Nephron (organoid): ENCODE results near the gene C1orf53.

Experiments used
- H3K27ac Mint-ChIP-seq, 3 experiments: 2 replicates each; pipeline ENCODE4 v1.8.0; 2020; ENCODE audit warnings: mixed read lengths in 3 of 3, mild to moderate bottlenecking in 2 of 3, moderate library complexity in 1 of 3
- H3K27me3 Mint-ChIP-seq: 2 replicates; pipeline ENCODE4 v1.8.0; 2021; ENCODE audit warnings: low read depth, mild to moderate bottlenecking, moderate library complexity, mixed read lengths
- H3K36me3 Mint-ChIP-seq: 2 replicates; pipeline ENCODE4 v1.8.0; 2020; ENCODE audit warnings: low read depth, mixed read lengths
- H3K4me1 Mint-ChIP-seq: 2 replicates; pipeline ENCODE4 v1.8.0; 2020; ENCODE audit warnings: mixed read lengths
- H3K4me3 Mint-ChIP-seq, 3 experiments: 2 replicates each; pipeline ENCODE4 v1.8.0; 2020; ENCODE audit warnings: mild to moderate bottlenecking in 3 of 3, mixed read lengths in 3 of 3, moderate library complexity in 2 of 3
- H3K9me3 Mint-ChIP-seq: 2 replicates; pipeline ENCODE4 v1.8.0; 2020; ENCODE audit warnings: mixed read lengths
- TF ChIP-seq, protein P1 (sequence below), 3 experiments: fragments of 200-600 bp; sonication (generic); IDR thresholded peaks; one replicate each; pipeline ENCODE4 v1.5.0; 2021; ENCODE audit warnings: antibody characterized with exemption in 3 of 3; ENCODE audit not compliant: unreplicated experiment in 3 of 3

C1orf53 gene

GRCh38 chr1:197921235-197922069, 19.0 kb downstream of the C1orf53 start:
- Mint-ChIP-seq H3K9me3 (no peaks in the 10 kb centered on the region), H3K4me3 (peak overlapping the region; percentile 11 to 62 (median 57)), H3K36me3 (no peaks in the 10 kb centered on the region), H3K27ac (no peak overlapping the region), H3K4me1 (peaks cover 42% of the 10 kb centered on the region), H3K27me3 (peaks cover 99% of the 10 kb centered on the region)
- TF ChIP-seq, protein P1, sequence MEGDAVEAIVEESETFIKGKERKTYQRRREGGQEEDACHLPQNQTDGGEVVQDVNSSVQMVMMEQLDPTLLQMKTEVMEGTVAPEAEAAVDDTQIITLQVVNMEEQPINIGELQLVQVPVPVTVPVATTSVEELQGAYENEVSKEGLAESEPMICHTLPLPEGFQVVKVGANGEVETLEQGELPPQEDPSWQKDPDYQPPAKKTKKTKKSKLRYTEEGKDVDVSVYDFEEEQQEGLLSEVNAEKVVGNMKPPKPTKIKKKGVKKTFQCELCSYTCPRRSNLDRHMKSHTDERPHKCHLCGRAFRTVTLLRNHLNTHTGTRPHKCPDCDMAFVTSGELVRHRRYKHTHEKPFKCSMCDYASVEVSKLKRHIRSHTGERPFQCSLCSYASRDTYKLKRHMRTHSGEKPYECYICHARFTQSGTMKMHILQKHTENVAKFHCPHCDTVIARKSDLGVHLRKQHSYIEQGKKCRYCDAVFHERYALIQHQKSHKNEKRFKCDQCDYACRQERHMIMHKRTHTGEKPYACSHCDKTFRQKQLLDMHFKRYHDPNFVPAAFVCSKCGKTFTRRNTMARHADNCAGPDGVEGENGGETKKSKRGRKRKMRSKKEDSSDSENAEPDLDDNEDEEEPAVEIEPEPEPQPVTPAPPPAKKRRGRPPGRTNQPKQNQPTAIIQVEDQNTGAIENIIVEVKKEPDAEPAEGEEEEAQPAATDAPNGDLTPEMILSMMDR (IDR thresholded peaks at IDR 0.05; ENCODE audit: unreplicated experiment in 3 of 3): no peak

- no peaks in the 10 kb centered on the region for H3K9me3 Mint-ChIP-seq
- TF ChIP-seq, protein P1 (IDR thresholded peaks at IDR 0.05; ENCODE audit: unreplicated experiment in 3 of 3): no peak
- no peak overlapping the region for H3K4me3 Mint-ChIP-seq
- H3K27ac Mint-ChIP-seq: no peak overlapping the region
- H3K27me3 Mint-ChIP-seq: peaks cover 99% of the 10 kb centered on the region
- H3K36me3 Mint-ChIP-seq: no peaks in the 10 kb centered on the region
- peaks cover 36% of the 10 kb centered on the region for H3K4me1 Mint-ChIP-seq
Observed at GRCh38 chr1:197922070-197922390, 19.6 kb downstream of the C1orf53 start.

- no peak overlapping the region for H3K4me3 Mint-ChIP-seq
- peaks cover 99% of the 10 kb centered on the region for H3K27me3 Mint-ChIP-seq
- no peak overlapping the region for H3K27ac Mint-ChIP-seq
- no peaks in the 10 kb centered on the region for H3K36me3 Mint-ChIP-seq
- TF ChIP-seq, protein P1 (IDR thresholded peaks at IDR 0.05; ENCODE audit: unreplicated experiment in 3 of 3): no peak
- H3K9me3 Mint-ChIP-seq: no peaks in the 10 kb centered on the region
- H3K4me1 Mint-ChIP-seq: peaks cover 26% of the 10 kb centered on the region
Observed at GRCh38 chr1:197923038-197923437, 20.6 kb downstream of the C1orf53 start.

GRCh38 chr1:197924516-197925123, 22.2 kb downstream of the C1orf53 start:
- no peak overlapping the region for H3K27ac Mint-ChIP-seq

GRCh38 chr1:197927908-197928665, 25.7 kb downstream of the C1orf53 start:
- H3K4me3 Mint-ChIP-seq: peak overlapping the region; percentile 14 to 79 (median 61)
- no peaks in the 10 kb centered on the region for H3K9me3 Mint-ChIP-seq
- no peaks in the 10 kb centered on the region for H3K4me1 Mint-ChIP-seq
- H3K36me3 Mint-ChIP-seq: no peaks in the 10 kb centered on the region
- TF ChIP-seq, protein P1 (IDR thresholded peaks at IDR 0.05; ENCODE audit: unreplicated experiment in 3 of 3): no peak
- peaks cover 96% of the 10 kb centered on the region for H3K27me3 Mint-ChIP-seq
- no peak overlapping the region for H3K27ac Mint-ChIP-seq

More at GRCh38 chr1:197924516-197925123, 22.2 kb downstream of the C1orf53 start:
- H3K4me3 Mint-ChIP-seq: no peak overlapping the region
- peaks cover 99% of the 10 kb centered on the region for H3K27me3 Mint-ChIP-seq
- no peaks in the 10 kb centered on the region for H3K9me3 Mint-ChIP-seq
- TF ChIP-seq, protein P1 (IDR thresholded peaks at IDR 0.05; ENCODE audit: unreplicated experiment in 3 of 3): peak; percentile 74 to 84 (median 74)
- no peaks in the 10 kb centered on the region for H3K36me3 Mint-ChIP-seq
- H3K4me1 Mint-ChIP-seq: peaks cover 17% of the 10 kb centered on the region
